ENCODE results near the gene KLC1. TPM values are rescaled to one million over a fixed set of nuclear protein-coding genes. Genes with fewer than 3 reads are reported as not detected.

The KLC1 gene
- total and polyA plus RNA-seq, 2 of the 8 experiments (the other 6 are each of a cell fraction or from before 2014, with no cell fraction given) = 84.6 to 134 TPM

- no peaks in the 10 kb centered on the region for H3K23me2 ChIP-seq (ENCODE audit: low read depth, low read length)
- H4K91ac ChIP-seq (replicated peaks; ENCODE audit: insufficient read length, low read length) = no peak overlapping the region
- no peak overlapping the region for H3K14ac ChIP-seq (ENCODE audit: insufficient read length)
- ChIA-PET POLR2A (ENCODE audit: partially characterized antibody) (interaction anchor here (0.8 kb wide), 2 partner anchors 9 to 10 kb away, joined by 3 read pairs; partner anchors contain the start of gene KLC1), CTCF (ENCODE audit: partially characterized antibody) (interaction anchor here (1.0 to 1.3 kb wide), 2 partner anchors 11 to 29 kb away, joined by 4 to 5 read pairs; no protein-coding TSS in a partner anchor)
- H3K9ac ChIP-seq (replicated peaks in 1 of 4; ENCODE audit: extremely low read depth in 1 of 4, low read depth in 3 of 4, low read length in 3 of 4) = no peak overlapping the region
- no peak overlapping the region for H4K5ac ChIP-seq (ENCODE audit: insufficient read length, low read depth, low read length)
- DNase-seq (ENCODE audit: low read depth in 1 of 2, low spot score in 2 of 2) = no peak
- H2AK5ac ChIP-seq (ENCODE audit: low read depth, low read length) = no peak overlapping the region
- no peak overlapping the region for H3K4ac ChIP-seq (replicated peaks; ENCODE audit: insufficient read length, low read depth, low read length)
- no peak overlapping the region for H2BK12ac ChIP-seq (ENCODE audit: low read depth, low read length)
- H2BK20ac ChIP-seq (ENCODE audit: low read length) = no peak overlapping the region
- no peak overlapping the region for H4K8ac ChIP-seq (ENCODE audit: extremely low read depth, insufficient read depth, low read length)
- H3K27ac ChIP-seq (ENCODE audit: low read depth, low read length) = no peak overlapping the region
- no peak overlapping the region for H3K23ac ChIP-seq (ENCODE audit: insufficient read length)
- no peak overlapping the region for H3K4me3 ChIP-seq (ENCODE audit: extremely low read depth in 1 of 4, insufficient read depth in 2 of 4, low read depth in 3 of 4, low read length in 4 of 4)
- H3K18ac ChIP-seq (ENCODE audit: extremely low read depth, low read length) = no peak overlapping the region
- no peaks in the 10 kb centered on the region for H3K27me3 ChIP-seq (replicated peaks in 1 of 4; ENCODE audit: control insufficient read depth in 3 of 4, extremely low read depth in 1 of 4, insufficient read depth in 3 of 4, low read length in 3 of 4)
- no peaks in the 10 kb centered on the region for H3K79me1 ChIP-seq (ENCODE audit: low read depth, low read length)
- H2BK15ac ChIP-seq (ENCODE audit: low read length) = no peak overlapping the region
- H4K20me1 ChIP-seq (replicated peaks in 1 of 2; ENCODE audit: control insufficient read depth in 1 of 2, insufficient read depth in 2 of 2, low read length in 2 of 2) = no peaks in the 10 kb centered on the region
- H3K36me3 ChIP-seq (ENCODE audit: control insufficient read depth in 2 of 4, insufficient read depth in 4 of 4, low read length in 3 of 4) = no peaks in the 10 kb centered on the region; a peak in 1 of 8 replicates
- no peak overlapping the region for H2BK5ac ChIP-seq (ENCODE audit: low read depth, low read length)
- no peaks in the 10 kb centered on the region for H3K79me2 ChIP-seq (ENCODE audit: control insufficient read depth in 1 of 2, insufficient read depth in 2 of 2, low read length in 2 of 2)
- H3K4me1 ChIP-seq (replicated peaks in 1 of 4; ENCODE audit: control insufficient read depth in 3 of 4, insufficient read depth in 4 of 4, low read length in 3 of 4) = no peaks in the 10 kb centered on the region
- no peak overlapping the region for H3K4me2 ChIP-seq (ENCODE audit: insufficient read depth in 1 of 2, low read depth in 2 of 2, low read length in 2 of 2)
- WGBS, 2 experiments (ENCODE audit: extremely low coverage in 1 of 2, insufficient coverage in 1 of 2, insufficient read length in 1 of 2, insufficient replicate concordance in 2 of 2, low coverage in 1 of 2, low lambda C conversion rate in 2 of 2, missing lambda C conversion rate in 1 of 2) = 83% methylated on average over 5 of the region's 5 CpGs; no CpG with 5 or more reads in 1 of the 2 experiments
- H3K56ac ChIP-seq (replicated peaks; ENCODE audit: insufficient read length, low read depth, low read length) = no peak overlapping the region
- H3K9me3 ChIP-seq (ENCODE audit: insufficient read depth in 2 of 2, low read depth in 1 of 2, low read length in 1 of 2) = no peaks in the 10 kb centered on the region
- no peak for FAIRE-seq
- H2BK120ac ChIP-seq (replicated peaks; ENCODE audit: low read depth, low read length) = no peak overlapping the region
- no peak overlapping the region for H2AFZ ChIP-seq (ENCODE audit: low read length)
- no peak for TF ChIP-seq CHD1 (IDR thresholded peaks at IDR 0.05; ENCODE audit: low read depth, low read length)
- no peak for TF ChIP-seq KDM4A (IDR thresholded peaks at IDR 0.05; ENCODE audit: low read depth, low read length, severe bottlenecking)
Measured at GRCh38 chr14:103619057-103619456, 10.0 kb upstream of the KLC1 start.
